Muscle layer of duodenum (tissue), 2 donors: ENCODE measurements around the gene DLG2.

Experiments
- H3K27ac ChIP-seq: one replicate; pipeline ENCODE4 v1.7.0; 2013; ENCODE audit warnings: mild to moderate bottlenecking, low read length
- H3K27me3 ChIP-seq: one replicate; pipeline ENCODE4 v1.7.0; 2013; ENCODE audit warnings: low read depth, mild to moderate bottlenecking, control low read depth, low read length
- H3K36me3 ChIP-seq, 2 donors: one replicate each; pipeline ENCODE4 v1.7.0; 2013; ENCODE audit warnings: low read length in 2 of 2, control low read depth in 1 of 2, mild to moderate bottlenecking in 1 of 2; ENCODE audit not compliant: insufficient read depth in 2 of 2, control insufficient read depth in 1 of 2
- H3K4me1 ChIP-seq, 2 donors: one replicate each; pipeline ENCODE4 v1.7.0; 2013; ENCODE audit warnings: low read length in 2 of 2, mild to moderate bottlenecking in 2 of 2, control low read depth in 1 of 2, moderate library complexity in 1 of 2; ENCODE audit not compliant: insufficient read depth in 2 of 2, control insufficient read depth in 1 of 2
- H3K4me3 ChIP-seq, 2 donors: one replicate each; pipeline ENCODE4 v1.7.0; 2013; ENCODE audit warnings: low read length in 2 of 2, low read depth in 1 of 2, mild to moderate bottlenecking in 1 of 2
- H3K9me3 ChIP-seq, 2 donors: one replicate each; pipeline ENCODE4 v1.7.0; 2013; ENCODE audit warnings: low read length in 2 of 2, control low read depth in 1 of 2, mild to moderate bottlenecking in 1 of 2; ENCODE audit not compliant: control insufficient read depth in 1 of 2
- donor health status: healthy.

Gene DLG2

DNA sequence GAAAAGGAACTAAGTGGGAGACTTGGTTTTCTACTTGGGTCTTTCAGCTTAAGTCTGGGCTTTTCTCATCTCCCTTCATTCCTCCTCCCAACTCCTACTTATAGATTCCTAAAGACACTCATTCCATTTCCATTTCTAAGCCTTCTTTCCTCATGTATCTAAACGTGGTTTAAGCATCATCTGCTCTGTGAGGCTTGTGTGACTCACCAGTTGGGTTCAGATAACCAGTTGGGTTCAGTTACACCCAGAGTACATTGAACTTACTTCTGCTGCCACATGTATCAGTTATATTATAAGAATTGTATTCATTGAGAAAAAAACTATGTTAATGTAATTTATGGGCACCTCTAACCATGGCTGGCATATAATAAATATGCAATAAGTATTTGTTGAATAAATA is 1509.8 kb downstream of the DLG2 start:
- Histone ChIP-seq H3K27ac (no peak overlapping the region), H3K9me3 (no peaks in the 10 kb centered on the region)

DNA sequence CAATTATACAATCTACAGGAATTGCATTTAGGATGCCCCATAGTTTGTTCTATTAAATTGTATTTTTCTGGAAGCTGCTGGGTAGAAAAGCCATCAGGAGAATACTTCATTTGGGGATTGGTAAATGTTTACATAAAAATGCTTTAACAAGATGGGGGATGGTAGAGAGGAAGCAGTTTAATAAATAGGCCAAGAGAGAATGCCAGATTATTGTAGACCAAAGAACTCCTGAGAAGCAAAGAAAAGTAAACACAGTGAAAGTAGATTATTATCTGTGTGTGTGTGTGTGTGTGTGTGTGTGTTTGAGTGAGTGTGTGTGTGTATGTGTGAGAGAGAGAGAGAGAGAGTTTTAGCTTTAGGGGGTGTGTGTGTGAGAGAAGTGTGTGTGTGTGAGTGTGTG is 1520.6 kb downstream of the DLG2 start:
- Histone ChIP-seq H3K27me3 (no peaks in the 10 kb centered on the region), H3K4me3 (no peak overlapping the region), H3K4me1 (no peaks in the 10 kb centered on the region), H3K27ac (no peak overlapping the region), H3K36me3 (no peaks in the 10 kb centered on the region), H3K9me3 (no peaks in the 10 kb centered on the region)

More for the DNA sequence above, 1509.8 kb downstream of the DLG2 start:
- no peaks in the 10 kb centered on the region for H3K36me3 ChIP-seq
- H3K4me3 ChIP-seq = no peak overlapping the region
- H3K27me3 ChIP-seq = no peaks in the 10 kb centered on the region
- no peaks in the 10 kb centered on the region for H3K4me1 ChIP-seq

- H3K4me1 ChIP-seq = no peaks in the 10 kb centered on the region
- H3K27ac ChIP-seq = no peak overlapping the region
- no peaks in the 10 kb centered on the region for H3K27me3 ChIP-seq
- no peak overlapping the region for H3K4me3 ChIP-seq
- no peaks in the 10 kb centered on the region for H3K36me3 ChIP-seq
- no peaks in the 10 kb centered on the region for H3K9me3 ChIP-seq
Measured at GRCh38 chr11:84105148-84105547, 1522.0 kb downstream of the DLG2 start.

- Histone ChIP-seq H3K4me1 (no peaks in the 10 kb centered on the region), H3K27me3 (no peaks in the 10 kb centered on the region), H3K36me3 (no peaks in the 10 kb centered on the region), H3K27ac (no peak overlapping the region), H3K4me3 (no peak overlapping the region), H3K9me3 (no peaks in the 10 kb centered on the region)
Measured at GRCh38 chr11:84103096-84103495, 1524.0 kb downstream of the DLG2 start.

- H3K27ac ChIP-seq = no peak overlapping the region
- H3K4me3 ChIP-seq = no peak overlapping the region
- no peaks in the 10 kb centered on the region for H3K9me3 ChIP-seq
- no peaks in the 10 kb centered on the region for H3K27me3 ChIP-seq
- no peaks in the 10 kb centered on the region for H3K4me1 ChIP-seq
- no peaks in the 10 kb centered on the region for H3K36me3 ChIP-seq
Measured at GRCh38 chr11:84097186-84097585, 1530.0 kb downstream of the DLG2 start.

- H3K27ac ChIP-seq = no peak overlapping the region
- H3K36me3 ChIP-seq = no peaks in the 10 kb centered on the region
- no peaks in the 10 kb centered on the region for H3K27me3 ChIP-seq
- no peaks in the 10 kb centered on the region for H3K9me3 ChIP-seq
- H3K4me3 ChIP-seq = no peak overlapping the region
- peaks cover 0 to 5% of the 10 kb centered on the region in 2 donors for H3K4me1 ChIP-seq
Measured at GRCh38 chr11:84091212-84091986, 1535.7 kb downstream of the DLG2 start.

- H3K9me3 ChIP-seq = no peaks in the 10 kb centered on the region
- no peaks in the 10 kb centered on the region for H3K27me3 ChIP-seq
- no peak overlapping the region for H3K27ac ChIP-seq
- H3K4me3 ChIP-seq = no peak overlapping the region
- no peaks in the 10 kb centered on the region for H3K36me3 ChIP-seq
- H3K4me1 ChIP-seq = peaks cover 0 to 5% of the 10 kb centered on the region in 2 donors
Measured at GRCh38 chr11:84089072-84090057, 1537.8 kb downstream of the DLG2 start.

- Histone ChIP-seq H3K9me3 (no peaks in the 10 kb centered on the region), H3K4me1 (no peaks in the 10 kb centered on the region), H3K4me3 (no peak overlapping the region), H3K27me3 (no peaks in the 10 kb centered on the region), H3K36me3 (no peaks in the 10 kb centered on the region), H3K27ac (no peak overlapping the region)
Measured at GRCh38 chr11:84071851-84072250, 1555.3 kb downstream of the DLG2 start.

DNA sequence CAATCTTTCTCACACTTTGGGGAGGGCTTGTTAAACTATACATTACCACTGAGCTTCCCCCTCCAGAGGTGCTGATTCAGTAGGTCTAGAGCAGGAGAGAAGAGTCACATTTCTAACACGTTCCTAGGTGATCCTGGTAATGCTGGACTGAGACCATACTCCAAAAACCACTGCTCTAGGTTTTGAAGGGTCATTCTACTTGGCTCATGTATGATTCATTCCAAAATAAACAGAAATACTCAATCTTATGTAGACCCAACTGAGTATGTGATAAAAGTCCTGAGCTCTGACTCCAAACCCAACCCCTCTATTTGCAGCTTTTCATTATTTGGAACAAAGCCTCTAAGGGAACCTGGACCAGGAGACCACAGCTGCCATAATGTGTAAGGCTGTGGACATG is 1558.1 kb downstream of the DLG2 start:
- Histone ChIP-seq H3K4me1 (no peaks in the 10 kb centered on the region), H3K27me3 (no peaks in the 10 kb centered on the region), H3K36me3 (no peaks in the 10 kb centered on the region), H3K27ac (no peak overlapping the region), H3K9me3 (no peaks in the 10 kb centered on the region), H3K4me3 (no peak overlapping the region)

DNA sequence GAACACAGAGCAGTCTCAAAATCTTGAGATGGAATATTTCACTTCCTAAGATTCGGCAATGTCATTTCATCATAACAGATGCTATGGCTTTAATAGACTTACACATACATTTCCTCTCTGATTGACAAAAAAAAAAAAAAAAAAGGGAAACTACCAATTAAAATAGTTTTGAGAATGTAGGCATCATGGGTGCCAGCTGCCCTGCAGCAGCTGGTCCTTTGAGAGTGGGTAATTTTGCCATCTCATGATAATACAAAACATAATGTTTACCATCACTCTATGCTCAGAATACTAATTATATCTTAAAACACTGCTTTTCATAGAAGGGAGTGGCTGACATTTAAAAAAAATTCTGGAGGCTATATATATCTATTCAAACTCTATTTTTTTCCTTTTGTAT is 1565.4 kb downstream of the DLG2 start:
- Histone ChIP-seq H3K4me1 (no peaks in the 10 kb centered on the region), H3K9me3 (no peaks in the 10 kb centered on the region), H3K27me3 (no peaks in the 10 kb centered on the region), H3K36me3 (no peaks in the 10 kb centered on the region), H3K27ac (no peak overlapping the region), H3K4me3 (no peak overlapping the region)

DNA sequence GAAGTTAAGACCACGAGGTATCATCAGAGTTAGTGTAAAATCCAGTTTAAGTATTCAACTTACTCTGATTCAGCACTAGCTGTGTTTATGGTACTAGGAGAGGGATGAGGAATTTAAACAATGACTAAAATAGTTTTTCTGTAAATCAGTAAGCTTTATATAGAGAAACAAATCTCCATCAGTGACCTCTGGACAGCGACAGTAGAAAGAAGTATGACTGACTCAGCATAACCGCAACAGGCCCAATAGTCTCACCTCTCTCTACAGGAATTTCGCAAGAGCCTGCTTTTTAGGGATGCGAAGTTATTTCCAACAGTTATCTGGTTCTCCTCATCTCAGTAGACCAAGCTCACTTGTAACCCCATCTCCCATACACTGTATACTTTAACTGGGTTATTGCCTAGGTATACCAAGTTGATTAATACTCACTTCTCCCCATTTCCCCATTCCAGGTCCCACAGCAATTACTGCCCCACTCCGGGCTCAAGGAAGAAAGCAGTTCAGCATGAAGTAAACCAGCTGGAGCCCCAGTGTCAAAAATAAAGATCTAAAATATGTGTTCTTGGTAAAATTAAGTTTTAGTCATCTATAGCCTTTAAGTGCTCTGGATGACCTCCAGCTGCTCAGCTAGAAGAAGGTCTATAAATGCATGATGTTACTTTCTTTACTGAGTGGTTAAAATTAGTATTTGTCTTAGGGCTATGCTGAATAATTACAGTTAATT is 1570.3 kb downstream of the DLG2 start:
- no peaks in the 10 kb centered on the region for H3K4me1 ChIP-seq
- H3K4me3 ChIP-seq = no peak overlapping the region
- no peak overlapping the region for H3K27ac ChIP-seq
- H3K27me3 ChIP-seq = no peaks in the 10 kb centered on the region
- H3K9me3 ChIP-seq = no peaks in the 10 kb centered on the region
- no peaks in the 10 kb centered on the region for H3K36me3 ChIP-seq
